Rectal smooth muscle tissue (tissue), 1 donor: Measurements from ENCODE around the gene CDHR1.
"Not testable (repeated sequence)": the region's sequence is repeated elsewhere in the genome, so short reads cannot be mapped to it uniquely, and the experiment has no call there.

Experiments used
- H3K27ac ChIP-seq: one replicate; pipeline ENCODE4 v1.7.0; 2013; ENCODE audit warnings: low read depth, low read length, inconsistent platforms
- H3K27me3 ChIP-seq: one replicate; pipeline ENCODE4 v1.7.0; 2013; ENCODE audit warnings: low read length; ENCODE audit not compliant: control insufficient read depth, insufficient read depth
- H3K36me3 ChIP-seq: one replicate; pipeline ENCODE4 v1.7.0; 2013; ENCODE audit warnings: low read length; ENCODE audit not compliant: control insufficient read depth, insufficient read depth
- H3K4me1 ChIP-seq: one replicate; pipeline ENCODE4 v1.7.0; 2013; ENCODE audit warnings: low read length; ENCODE audit not compliant: control insufficient read depth, insufficient read depth
- H3K4me3 ChIP-seq: one replicate; pipeline ENCODE4 v1.7.0; 2013; ENCODE audit warnings: low read length
- H3K9ac ChIP-seq: one replicate; pipeline ENCODE4 v1.7.0; 2013; ENCODE audit warnings: low read length

The CDHR1 gene

GRCh38 chr10:84177541-84178141 lies 16.7 kb upstream of the CDHR1 start:
- Histone ChIP-seq H3K27me3 (no peaks in the 10 kb centered on the region), H3K36me3 (no peaks in the 10 kb centered on the region), H3K27ac (no peak overlapping the region), H3K9ac (no peak overlapping the region), H3K4me3 (no peak overlapping the region), H3K4me1 (peaks cover 6% of the 10 kb centered on the region)

DNA sequence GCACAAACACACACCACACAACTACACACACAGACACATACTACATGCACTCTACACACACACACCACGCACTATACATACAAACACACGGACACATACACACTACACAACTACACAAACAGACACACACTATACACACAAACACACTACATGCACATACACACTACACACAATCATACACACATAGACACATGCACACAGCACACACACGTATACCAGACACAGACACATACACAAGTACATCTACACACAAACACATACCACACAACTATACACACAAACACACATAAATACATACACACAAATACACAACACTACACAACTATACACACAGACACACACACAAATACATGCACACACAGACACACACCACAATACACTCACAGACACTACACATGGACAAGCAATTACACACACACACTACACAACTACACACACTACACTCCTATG lies 16.2 kb upstream of the CDHR1 start:
- H3K36me3 ChIP-seq = no peaks in the 10 kb centered on the region
- no peaks in the 10 kb centered on the region for H3K27me3 ChIP-seq
- no peak overlapping the region for H3K4me3 ChIP-seq
- no peak overlapping the region for H3K9ac ChIP-seq
- no peak overlapping the region for H3K27ac ChIP-seq
- peaks cover 6% of the 10 kb centered on the region for H3K4me1 ChIP-seq

GRCh38 chr10:84179059-84179710 lies 15.2 kb upstream of the CDHR1 start:
- H3K9ac ChIP-seq = no peak overlapping the region
- no peaks in the 10 kb centered on the region for H3K27me3 ChIP-seq
- no peak overlapping the region for H3K4me3 ChIP-seq
- H3K36me3 ChIP-seq = no peaks in the 10 kb centered on the region
- peaks cover 6% of the 10 kb centered on the region for H3K4me1 ChIP-seq
- no peak overlapping the region for H3K27ac ChIP-seq

DNA sequence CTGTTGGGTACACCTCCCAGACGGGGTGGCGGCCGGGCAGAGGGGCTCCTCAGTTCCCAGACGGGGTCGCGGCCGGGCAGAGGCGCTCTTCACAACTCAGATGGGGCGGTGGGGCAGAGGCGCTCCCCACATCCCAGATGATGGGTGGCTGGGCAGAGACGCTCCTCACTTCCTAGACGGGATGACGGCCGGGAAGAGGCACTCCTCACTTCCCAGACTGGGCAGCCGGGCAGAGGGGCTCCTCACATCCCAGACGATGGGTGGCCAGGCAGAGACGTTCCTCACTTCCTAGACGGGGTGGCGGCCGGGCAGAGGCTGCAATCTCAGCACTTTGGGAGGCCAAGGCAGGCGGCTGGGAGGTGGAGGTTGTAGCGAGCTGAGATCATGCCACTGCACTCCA lies 14.0 kb upstream of the CDHR1 start:
- not testable (repeated sequence) for H3K4me1 ChIP-seq, H3K9ac ChIP-seq, H3K4me3 ChIP-seq, H3K27me3 ChIP-seq, H3K27ac ChIP-seq, H3K36me3 ChIP-seq

- peaks cover 6% of the 10 kb centered on the region for H3K4me1 ChIP-seq
- H3K27ac ChIP-seq = no peak overlapping the region
- no peaks in the 10 kb centered on the region for H3K27me3 ChIP-seq
- H3K9ac ChIP-seq = no peak overlapping the region
- H3K36me3 ChIP-seq = no peaks in the 10 kb centered on the region
- H3K4me3 ChIP-seq = no peak overlapping the region
Observed at GRCh38 chr10:84181631-84182030, 12.7 kb upstream of the CDHR1 start.

GRCh38 chr10:84184517-84184916 lies 9.8 kb upstream of the CDHR1 start:
- Histone ChIP-seq H3K4me1 (peaks cover under 1% of the 10 kb centered on the region), H3K27ac (no peak overlapping the region), H3K27me3 (no peaks in the 10 kb centered on the region), H3K9ac (no peak overlapping the region), H3K4me3 (no peak overlapping the region), H3K36me3 (no peaks in the 10 kb centered on the region)

GRCh38 chr10:84185526-84186175 lies 8.7 kb upstream of the CDHR1 start:
- H3K4me1 ChIP-seq = no peaks in the 10 kb centered on the region
- H3K36me3 ChIP-seq = no peaks in the 10 kb centered on the region
- H3K27me3 ChIP-seq = no peaks in the 10 kb centered on the region
- no peak overlapping the region for H3K4me3 ChIP-seq
- H3K27ac ChIP-seq = no peak overlapping the region
- H3K9ac ChIP-seq = no peak overlapping the region

- H3K9ac ChIP-seq = no peak overlapping the region
- H3K36me3 ChIP-seq = no peaks in the 10 kb centered on the region
- no peak overlapping the region for H3K27ac ChIP-seq
- H3K27me3 ChIP-seq = peaks cover 8% of the 10 kb centered on the region
- H3K4me3 ChIP-seq = no peak overlapping the region
- no peaks in the 10 kb centered on the region for H3K4me1 ChIP-seq
Observed at GRCh38 chr10:84188815-84189214, 5.5 kb upstream of the CDHR1 start.

DNA sequence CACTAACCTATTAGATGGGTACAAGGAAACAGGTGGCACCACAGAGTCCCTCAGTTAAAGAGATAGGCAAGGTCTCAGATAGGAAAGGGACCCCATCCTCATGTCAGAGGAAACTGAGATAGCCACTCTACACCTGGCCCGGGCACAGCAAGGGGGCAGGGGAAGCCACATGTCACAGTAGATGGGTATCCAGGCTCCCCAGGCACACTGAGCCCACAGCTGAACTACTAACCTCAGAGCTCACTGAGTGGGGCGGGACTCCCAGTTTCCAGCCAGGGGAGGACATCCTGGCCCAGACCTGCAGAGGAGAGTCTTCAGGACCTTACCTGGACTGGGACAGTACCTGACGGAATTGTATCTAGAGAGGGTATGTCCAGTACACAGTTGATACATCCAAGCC lies 3.7 kb upstream of the CDHR1 start:
- Histone ChIP-seq H3K36me3 (no peaks in the 10 kb centered on the region), H3K27ac (no peak overlapping the region), H3K4me1 (no peaks in the 10 kb centered on the region), H3K27me3 (peaks cover 10% of the 10 kb centered on the region), H3K4me3 (no peak overlapping the region), H3K9ac (no peak overlapping the region)

DNA sequence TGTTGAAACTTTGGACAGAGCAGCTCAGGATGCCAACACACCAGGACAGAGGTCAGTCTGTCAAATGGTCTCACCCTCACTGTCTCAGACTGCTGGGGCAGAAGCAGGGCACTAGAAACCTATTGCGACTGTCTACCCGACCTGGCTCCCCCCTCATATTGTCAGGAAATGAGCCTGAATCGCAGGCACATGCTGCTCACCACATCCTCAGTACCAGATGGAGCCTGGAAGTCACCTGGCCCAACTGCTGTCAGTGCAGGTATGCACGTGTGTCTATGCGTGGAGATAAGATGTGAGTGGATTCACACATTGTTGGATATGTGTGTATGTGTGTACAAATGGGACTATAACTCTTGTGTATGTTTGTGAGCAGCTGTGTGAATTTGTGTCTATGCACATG lies 3.2 kb upstream of the CDHR1 start:
- Histone ChIP-seq H3K36me3 (no peaks in the 10 kb centered on the region), H3K9ac (no peak overlapping the region), H3K27ac (no peak overlapping the region), H3K27me3 (peaks cover 10% of the 10 kb centered on the region), H3K4me1 (no peaks in the 10 kb centered on the region), H3K4me3 (no peak overlapping the region)

GRCh38 chr10:84193327-84193726 lies 1.0 kb upstream of the CDHR1 start:
- H3K27me3 ChIP-seq = peaks cover 10% of the 10 kb centered on the region
- H3K4me1 ChIP-seq = peaks cover 5% of the 10 kb centered on the region

GRCh38 chr10:84193846-84194423 lies 402 bp upstream of the CDHR1 start:
- peaks cover 5% of the 10 kb centered on the region for H3K4me1 ChIP-seq
- H3K27me3 ChIP-seq = peaks cover 10% of the 10 kb centered on the region
- H3K4me3 ChIP-seq = peak overlapping the region; percentile 73
- H3K36me3 ChIP-seq = no peaks in the 10 kb centered on the region
- H3K27ac ChIP-seq = no peak overlapping the region
- no peak overlapping the region for H3K9ac ChIP-seq

More at GRCh38 chr10:84193327-84193726, 1.0 kb upstream of the CDHR1 start:
- no peak overlapping the region for H3K27ac ChIP-seq
- H3K36me3 ChIP-seq = no peaks in the 10 kb centered on the region
- H3K4me3 ChIP-seq = no peak overlapping the region
- H3K9ac ChIP-seq = no peak overlapping the region
